A172 (cell line): ENCODE data around the gene RHD. TPM values are rescaled to one million over a fixed set of nuclear protein-coding genes. Genes with fewer than 3 reads are reported as not detected.
"Not testable (repeated sequence)": the region's sequence is repeated elsewhere in the genome, so short reads cannot be mapped to it uniquely, and the experiment has no call there.

ENCODE experiments used
- DNase-seq: peaks from one replicate; pipeline ENCODE4 v3.0.0-alpha.2; 2015; ENCODE audit warnings: low spot score
- total RNA-seq: library from RNA; depleted of rRNA; stranded (reverse); fragments of >200 nt; shearing (Covaris generic); gene quantifications from 2 replicates; pipeline ENCODE4 v1.2.3, GENCODE V29; 2014

RHD gene
- total RNA-seq, 1 experiment from 2014 or later: not detected

DNA sequence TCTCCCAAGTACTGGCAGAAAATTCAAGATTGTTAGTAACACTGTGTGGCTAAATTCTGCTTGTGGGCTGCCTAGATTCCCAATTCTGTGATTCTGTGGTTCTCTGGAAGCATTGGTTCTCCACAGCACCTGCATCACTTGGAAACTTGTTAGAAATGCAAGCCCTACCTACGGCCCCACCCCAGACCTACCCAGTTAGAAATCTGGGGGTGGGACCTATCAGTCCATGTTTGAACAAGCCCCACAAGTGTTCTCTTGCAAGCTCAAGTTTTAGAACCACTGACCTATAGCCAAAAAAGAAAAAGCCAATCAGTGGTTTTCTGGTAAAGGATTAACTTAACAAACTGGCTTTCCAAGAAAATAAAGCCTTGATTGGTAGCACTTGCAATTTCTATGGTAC is 35.9 kb downstream of the RHD start:
- DNase-seq: not testable (repeated sequence)

DNA sequence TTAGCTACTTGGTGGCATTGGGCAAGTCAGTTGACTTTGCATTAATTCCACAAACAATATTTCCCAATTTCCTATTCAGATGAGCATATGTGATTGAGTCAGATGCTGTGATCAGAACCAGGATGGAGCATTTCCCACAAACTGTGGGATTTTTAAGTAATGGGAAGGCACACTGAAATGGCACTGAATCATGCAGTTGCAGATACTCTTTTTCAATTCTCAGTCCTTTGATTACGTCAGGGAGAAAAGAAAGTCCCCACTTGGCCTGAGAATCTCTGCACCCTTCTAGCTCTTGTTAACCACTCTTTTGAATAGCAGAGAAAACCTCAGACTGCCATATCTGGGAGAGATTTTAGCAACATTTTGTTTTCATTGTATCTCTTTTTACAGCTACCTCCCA is 36.8 kb downstream of the RHD start:
- DNase-seq: not testable (repeated sequence)

DNA sequence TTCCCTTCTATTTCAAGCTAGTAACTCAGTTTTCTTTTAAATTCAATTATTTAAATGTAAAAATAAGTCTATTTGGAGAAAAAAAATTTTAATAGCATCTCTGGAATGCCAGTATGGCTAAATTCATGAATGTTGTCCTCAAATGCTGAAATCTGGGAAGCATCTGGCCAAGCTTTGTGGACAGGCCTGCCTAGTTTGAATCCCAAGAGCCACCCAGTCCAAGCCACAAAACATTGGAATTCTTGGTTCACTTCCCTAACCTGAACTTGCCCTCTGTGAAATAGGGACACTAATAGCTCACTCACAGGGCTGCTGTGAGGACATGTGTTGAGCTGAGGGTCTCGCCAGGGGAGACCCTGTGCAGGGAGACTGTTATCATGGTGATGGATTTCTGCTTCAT is 37.2 kb downstream of the RHD start:
- not testable (repeated sequence) for DNase-seq

DNA sequence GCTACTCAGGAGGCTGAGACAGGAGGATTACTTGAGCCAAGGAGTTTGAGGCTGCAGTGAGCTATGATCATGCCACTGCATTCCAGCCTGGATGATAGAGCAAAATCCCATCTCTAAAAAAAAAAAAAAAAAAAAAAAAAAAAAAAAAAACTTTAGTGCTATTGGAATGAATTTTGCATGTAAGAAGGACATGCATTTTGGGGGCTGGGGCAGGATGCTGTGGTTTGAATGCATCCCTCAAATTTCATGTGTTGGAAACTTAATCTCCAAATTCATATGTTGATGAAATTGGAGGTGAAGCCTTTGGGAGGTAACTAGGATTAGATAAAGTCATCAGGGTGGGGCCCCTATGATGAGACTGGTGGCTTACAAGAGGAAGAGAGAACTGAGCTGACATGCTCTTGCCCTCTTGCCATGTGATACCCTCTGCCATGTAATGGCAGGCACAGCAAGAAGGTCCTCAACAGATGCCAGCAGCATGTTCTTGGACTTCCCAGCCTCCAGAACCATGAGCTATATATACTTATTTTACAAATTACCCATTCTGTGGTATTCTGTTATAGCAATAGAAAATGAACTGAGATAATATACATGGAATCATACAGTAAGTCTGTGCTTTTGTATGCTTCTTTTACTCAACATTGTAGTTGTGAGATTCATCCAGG is 40.6 kb downstream of the RHD start:
- not testable (repeated sequence) for DNase-seq

DNA sequence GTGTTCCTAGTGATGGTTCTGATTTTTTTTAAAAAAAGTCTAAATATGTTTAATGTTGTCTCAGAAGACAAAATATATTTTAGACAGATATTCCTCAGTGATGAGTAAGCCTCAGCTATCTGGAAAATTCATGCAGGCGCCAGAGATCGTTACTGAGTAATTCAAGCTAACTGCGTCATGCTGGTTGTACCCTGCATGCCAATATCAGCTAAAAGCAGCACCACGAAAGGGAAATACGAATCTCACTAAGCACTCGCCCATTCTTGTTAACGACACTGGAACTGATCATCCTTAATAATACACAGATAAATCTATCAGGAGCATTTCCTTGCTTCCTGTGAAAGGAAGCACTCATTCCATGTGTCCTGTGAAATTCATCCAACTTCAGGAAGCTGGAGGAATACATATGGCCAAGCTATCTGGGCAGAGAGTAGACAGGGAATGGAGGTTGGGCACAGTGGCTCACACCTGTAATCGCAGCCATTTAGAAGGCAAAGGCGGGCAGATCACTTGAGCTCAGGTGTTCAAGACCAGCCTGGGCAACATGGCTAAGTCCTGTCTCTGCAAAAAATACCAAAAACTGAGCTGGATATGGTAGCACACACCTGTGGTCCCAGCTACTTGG is 48.1 kb downstream of the RHD start:
- DNase-seq: peak; percentile 83

DNA sequence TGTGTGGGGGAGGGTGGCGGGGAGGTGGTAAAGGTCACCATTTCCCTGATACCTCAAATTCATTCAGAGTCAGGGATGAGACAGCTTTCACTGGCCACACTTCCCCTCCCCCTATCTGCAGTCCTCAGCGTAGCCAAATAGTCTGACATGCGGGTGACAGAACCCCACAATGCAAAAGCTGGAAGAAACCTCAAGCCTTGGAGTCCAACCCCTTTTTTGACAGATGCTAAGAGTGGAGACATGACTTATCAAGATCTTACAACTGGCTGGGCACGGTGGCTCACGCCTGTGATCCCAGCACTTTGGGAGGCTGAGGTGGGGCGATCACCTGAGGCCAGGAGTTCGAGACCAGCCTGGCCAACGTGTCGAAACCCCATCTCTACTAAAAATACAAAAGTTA is 49.8 kb downstream of the RHD start:
- not testable (repeated sequence) for DNase-seq

DNA sequence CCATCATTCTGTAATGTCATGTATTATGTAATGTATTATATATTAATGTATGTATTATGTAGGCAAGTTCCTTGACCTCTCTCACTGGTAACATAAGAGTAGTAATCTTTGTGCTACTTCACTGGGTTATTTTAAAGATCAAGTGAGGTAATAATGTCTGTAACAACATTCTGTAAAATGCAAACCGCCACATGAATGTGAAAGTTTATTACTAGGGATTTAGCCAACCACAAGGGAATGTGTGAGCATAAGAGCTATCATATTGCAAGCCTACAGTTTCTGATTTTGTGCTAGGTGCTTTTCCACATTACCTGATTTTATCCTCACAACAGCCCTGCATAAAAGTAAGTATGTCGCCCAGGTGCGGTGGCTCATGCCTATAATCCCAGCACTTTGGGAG is 52.1 kb downstream of the RHD start:
- DNase-seq: not testable (repeated sequence)

DNA sequence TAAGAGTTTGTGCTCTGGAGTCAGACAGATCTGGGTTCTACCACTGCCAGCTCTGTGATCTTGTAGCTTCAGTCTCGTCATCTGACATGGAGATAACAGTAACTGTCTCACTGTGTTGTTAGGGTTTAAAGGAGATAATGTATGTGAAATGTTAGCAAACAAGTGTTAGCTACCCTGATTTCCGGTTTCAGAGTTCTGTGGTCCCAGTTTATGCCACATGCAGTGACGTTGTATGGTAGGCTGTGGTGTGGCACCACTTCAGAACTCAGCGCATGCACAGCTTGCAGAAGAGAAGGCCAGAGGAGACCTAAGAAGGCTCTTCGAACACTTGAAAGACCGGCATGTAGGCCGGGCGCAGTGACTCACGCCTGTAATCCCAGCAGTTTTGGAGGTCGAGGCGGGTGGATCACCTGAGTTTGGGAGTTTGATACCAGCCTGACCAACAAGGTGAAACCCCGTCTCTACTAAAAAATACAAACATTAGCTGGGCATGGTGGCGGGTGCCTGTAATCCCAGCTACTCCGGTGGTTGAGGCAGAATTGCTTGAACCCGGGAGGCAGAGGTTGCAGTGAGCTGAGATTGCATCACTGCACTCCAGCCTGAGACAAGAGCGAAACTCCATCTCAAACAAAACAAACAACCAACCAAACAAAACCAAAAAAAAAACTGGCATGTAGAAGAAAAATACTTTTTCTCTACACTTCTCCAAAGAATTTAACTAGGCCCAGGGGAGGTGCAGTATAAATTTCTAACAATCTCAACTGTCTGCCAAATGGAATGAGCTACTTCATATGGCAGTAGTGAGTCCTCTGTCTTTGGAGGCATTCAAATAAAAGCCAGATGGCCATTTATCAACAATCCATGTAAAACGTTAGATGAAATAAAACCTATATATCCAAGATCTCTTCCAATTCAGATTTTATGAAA is 55.8 kb downstream of the RHD start:
- not testable (repeated sequence) for DNase-seq

DNA sequence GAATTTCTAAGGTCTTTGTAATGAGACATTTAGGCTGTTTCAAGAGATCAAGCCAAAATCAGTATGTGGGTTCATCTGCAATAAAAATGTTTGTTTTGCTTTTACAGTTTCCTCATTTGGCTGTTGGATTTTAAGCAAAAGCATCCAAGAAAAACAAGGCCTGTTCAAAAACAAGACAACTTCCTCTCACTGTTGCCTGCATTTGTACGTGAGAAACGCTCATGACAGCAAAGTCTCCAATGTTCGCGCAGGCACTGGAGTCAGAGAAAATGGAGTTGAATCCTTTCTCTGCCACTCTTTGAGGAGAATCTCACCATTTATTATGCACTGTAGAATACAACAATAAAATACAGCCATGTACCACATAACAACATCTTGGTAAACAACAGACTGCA is 56.5 kb downstream of the RHD start:
- not testable (repeated sequence) for DNase-seq

DNA sequence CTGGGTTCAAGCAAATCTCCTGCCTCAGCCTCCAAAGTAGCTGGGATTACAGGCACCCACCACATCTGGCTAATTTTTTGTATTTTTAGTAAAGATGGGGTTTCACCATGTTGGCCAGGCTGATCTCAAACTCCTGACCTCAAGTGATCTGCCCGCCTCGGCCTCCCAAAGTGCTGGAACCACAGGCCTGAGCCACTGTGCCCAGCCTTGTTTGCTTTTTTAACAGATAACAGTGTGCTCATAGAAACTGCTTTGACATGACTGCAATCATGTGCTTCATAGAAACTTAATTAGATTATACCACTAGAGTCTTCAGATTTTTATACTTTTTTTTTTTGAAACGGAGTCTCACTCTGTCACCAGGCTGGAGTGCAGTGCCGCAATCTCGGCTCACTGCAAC is 57.0 kb downstream of the RHD start:
- DNase-seq: not testable (repeated sequence)

DNA sequence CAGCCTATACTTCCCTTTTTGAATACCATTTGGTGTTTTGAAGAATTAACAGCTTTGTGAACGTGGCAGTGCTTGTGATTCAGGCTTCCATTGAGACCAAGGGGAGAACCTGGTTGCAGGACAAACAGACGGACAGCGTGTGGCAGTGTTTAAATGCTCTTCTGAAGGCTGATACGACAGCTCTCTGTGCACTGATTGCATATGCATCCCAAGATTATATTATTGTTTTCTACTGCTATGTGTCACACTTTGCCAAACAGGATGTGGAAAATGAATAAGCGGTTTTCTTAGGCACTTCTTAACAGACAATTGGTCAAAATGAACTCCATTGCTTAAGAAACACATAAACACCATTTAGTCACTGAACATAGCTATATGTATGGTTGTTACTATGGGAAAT is 57.6 kb downstream of the RHD start:
- peak; percentile 47 for DNase-seq

DNA sequence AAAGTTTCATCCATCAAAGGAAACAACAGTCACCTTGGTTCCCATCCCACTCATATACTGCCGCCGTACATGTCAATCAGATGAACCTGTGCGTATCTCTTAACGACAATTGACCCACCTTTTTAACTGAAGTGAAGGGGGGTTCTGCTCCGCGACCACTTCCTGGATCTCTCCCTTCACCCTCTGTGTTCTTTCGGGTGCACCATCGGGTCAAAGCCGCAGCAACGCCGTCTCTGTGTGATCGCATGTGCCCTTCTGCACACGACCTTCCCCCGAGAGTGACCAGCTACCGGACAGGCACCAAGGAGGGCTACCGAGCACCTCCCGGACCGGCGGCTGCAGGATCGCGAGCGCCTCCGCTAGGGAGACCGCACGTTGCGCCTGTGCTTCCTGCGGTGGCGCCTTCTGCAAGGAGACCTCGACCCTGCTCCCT is 64.6 kb downstream of the RHD start:
- not testable (repeated sequence) for DNase-seq

DNA sequence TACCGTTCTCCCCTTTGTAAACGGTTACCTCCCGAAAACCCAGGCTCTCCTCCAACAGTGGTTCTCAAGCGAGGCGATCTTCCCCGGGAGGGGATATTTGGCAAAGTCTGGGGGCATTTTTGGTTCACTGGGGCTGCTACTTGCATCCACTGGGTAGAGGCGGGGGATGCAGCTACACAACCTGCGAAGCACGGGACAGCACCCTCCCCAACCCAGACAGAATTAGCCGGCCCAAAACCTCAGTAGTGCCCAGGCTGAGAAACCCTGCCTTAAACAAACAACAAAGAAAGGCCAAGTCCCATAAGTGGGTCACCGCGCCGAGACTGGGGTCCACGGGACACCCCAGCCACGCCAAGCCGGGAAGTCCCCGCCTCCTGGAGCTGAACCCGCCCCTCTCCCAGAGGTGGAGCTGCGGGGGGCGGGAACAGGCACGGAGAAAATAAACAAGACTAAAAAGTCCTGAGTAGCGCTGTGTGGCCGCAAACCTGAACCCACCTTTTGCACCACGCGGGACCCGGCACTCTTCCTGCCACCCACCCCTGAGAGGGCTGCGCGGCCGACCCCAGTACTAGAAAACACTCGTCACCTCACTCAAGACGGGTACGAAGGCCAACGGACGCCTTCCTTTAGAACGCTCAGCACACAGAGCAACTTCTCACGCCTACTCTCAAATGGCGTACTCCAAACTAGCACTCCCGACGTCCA is 65.3 kb downstream of the RHD start:
- DNase-seq: not testable (repeated sequence)

DNA sequence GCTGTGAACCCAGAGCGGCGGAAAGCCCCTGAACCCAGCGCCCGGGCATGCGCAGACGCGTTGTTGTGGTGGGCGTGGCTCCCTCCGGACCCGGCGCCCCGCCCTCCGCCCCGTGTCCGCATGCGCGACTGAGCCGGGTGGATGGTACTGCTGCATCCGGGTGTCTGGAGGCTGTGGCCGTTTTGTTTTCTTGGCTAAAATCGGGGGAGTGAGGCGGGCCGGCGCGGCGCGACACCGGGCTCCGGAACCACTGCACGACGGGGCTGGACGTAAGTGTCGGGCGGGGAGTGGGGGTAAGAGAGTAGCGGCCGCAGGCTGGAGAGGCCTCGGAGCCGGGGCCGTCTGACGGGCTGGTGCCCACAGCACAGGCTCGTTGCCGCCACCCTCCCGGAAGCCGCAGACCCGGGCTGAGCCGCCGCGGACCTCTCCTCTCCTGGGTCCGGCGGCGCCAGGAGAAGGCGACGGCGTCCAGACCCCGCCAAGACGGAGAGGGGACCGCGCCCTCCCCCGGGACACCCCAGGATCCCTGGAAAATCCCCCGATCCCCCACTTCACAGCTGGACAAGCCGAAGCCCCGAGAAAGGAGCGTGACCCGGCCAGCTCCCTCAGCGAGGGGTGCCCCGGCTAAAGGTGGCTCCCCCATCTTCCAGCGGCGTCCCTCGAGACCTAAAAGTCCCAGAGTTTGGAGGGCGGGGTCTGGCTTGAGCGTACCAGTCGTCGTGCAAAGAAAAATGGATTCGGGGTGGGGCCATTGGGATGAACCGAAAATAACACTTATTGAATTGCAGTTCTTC is 66.1 kb downstream of the RHD start, which contains the start of gene TMEM50A:
Gene TMEM50A (plus strand): TSS at position 147 of the 794 bp plus-strand sequence. CDS start 2,153 bp downstream, outside the sequence.
- peak; percentile 55 for DNase-seq

DNA sequence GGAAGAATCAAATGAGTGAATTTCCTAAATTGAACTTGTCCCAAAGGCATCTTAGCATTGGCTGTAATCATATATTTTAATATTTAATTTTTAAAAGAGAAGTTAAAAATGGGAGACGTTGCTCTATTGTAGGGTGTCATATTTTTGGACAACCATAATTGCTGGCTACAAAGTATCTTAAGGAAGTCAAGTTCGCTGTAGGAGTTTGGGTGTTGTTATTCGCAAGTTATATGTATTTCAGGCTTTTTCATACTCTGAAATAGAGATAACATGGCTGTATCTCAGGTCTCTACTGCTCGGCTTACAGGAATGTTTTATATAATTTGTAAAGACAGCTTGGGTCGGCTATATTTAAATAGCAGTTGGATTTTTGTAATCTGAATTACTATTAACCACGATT is 66.7 kb downstream of the RHD start:
- DNase-seq: no peak

DNA sequence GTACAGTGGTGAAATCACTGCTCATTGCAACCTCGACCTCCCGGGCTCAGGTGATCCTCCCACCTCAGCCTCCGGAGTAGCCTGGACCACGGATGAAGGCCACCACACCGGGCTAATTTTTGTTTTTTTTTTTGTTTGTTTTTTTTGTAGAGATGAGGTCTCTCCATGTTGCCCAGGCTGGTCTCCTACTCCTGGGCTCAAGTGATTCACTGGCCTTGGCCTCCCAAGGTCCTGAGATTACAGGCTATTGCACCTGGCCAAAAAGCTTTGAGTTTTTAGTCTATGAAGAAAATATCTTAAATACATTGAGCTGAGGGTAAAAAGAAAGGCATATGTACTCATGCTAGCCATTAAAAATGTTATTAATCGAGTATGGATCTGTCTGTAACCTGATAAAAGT is 69.4 kb downstream of the RHD start:
- DNase-seq: no peak

DNA sequence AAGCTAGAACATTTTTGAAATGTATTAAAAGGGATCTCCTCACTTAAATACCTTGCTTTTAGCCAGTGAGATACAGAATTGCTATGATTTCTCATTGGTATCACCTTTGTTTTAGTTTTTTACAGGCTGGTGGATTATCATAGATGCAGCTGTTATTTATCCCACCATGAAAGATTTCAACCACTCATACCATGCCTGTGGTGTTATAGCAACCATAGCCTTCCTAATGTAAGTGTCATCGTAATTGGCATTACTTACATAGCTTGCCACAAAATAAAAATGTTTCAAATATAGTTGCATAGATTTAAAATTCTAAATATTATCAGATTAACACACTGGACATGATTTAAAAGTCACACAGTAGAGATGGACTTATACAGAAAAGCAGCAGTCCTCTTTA is 70.5 kb downstream of the RHD start:
- no peak for DNase-seq

DNA sequence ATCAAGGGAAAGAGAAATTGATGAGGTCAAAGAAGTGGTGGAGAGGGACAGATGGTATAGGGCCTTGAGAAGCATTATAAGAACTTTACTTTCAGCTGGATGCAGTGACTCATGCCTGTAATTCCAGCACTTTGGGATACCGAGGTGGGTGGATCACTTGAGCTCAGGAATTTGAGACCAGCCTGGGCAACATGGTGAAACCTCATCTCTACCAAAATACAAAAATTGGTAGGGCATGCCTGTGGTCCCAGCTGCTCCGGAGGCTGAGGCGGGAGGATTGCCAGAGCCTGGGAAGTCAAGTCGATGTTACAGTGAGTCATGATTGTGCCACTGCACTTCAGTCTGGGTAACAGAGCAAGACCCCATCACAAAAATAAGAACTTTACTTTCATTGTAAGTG is 71.6 kb downstream of the RHD start:
- peak; percentile 46 for DNase-seq

DNA sequence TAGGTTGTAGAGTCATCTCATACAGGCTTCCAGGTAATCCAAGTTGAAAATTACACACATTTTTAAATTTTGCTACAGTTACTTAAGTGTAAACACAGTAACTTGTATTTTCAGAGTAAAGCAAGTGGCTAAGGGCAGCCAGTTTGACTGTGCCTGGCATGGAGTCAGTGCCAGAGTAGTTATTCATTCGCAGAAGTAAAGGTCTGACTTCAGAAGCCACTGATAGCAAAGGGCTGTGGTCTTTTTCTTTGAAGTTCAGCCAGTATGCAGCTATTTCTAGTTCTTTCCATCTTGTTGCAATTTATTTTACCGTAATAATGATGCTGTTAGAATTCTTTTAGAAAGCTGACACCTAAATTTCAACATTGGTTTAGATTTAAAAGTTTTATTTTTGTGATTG is 75.2 kb downstream of the RHD start:
- DNase-seq: no peak

DNA sequence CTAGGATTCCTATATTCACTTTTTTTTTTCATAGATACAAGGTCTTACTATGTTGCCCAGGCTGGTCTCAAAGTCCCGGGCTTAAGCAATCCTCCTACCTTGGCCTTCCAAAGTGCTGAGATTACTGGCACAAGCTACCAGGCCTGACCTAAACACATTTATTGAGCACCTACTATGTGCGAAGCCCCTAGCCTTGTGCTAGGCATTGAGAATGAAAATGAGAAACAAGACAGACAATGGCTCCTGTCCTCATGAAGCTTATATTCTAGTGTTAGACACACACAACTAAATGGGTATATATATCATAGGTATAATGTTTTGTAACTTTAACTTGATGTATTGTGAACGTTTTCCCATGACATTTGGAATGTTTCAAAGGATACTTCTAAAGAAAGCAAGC is 77.3 kb downstream of the RHD start:
- no peak for DNase-seq

DNA sequence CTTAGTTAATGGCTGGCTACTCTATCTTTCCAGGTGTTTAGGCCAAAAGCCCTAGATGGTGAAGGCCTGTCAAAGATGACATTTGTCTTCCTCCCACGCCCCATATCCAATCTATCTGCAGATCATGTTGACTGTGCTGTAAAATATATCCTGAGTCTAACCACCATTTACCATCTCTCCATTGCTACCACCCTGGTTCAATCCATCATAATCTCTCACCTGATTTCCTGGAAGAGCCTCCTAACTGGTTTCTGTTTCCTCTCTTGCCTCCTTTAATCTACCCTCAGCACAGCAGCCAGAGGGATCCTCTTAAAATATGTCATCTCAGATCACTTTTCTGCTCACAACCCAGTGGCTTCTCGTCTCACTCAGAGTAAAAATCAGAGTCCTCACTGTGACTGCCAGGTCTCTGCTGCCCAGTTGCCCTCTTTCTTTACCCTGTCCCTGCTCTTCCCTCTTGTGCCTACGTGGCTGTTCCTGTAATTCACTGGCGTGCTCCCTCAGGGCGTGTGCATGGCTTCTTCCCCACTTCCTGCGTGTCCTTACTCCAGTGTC is 83.6 kb downstream of the RHD start:
- no peak for DNase-seq
